Measurements from ENCODE around the gene TSC2.
"Not testable (repeated sequence)": the region's sequence is repeated elsewhere in the genome, so short reads cannot be mapped to it uniquely, and the experiment has no call there.

DNA sequence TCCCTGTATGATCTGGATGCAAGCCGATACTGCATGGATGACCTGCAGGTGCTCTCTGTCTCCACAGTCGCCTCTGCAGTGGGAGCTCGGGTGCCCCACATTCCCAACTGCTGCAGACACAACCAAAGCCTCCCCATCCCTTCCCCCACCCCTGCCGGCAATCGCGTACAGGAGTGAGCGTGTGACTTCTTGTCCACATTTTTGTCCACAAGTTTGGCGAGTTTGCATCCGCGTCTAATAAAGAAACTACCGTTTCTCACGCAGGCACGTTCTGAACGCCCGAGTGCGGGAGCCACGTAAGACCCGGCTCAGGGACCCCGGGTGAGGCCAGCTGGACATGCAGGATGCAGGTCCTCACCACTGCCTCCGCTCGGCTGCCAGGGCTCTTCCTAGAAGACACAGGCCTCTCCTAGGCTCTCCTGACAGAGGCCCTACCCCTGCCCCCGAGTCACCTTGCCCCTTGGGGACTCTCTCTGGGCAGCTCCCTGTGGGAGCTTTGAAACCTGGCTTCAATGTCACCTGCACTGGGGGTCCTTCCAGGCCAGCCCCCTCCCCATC, 82.2 kb downstream of the TSC2 start:
- TF ChIP-seq, protein P1, sequence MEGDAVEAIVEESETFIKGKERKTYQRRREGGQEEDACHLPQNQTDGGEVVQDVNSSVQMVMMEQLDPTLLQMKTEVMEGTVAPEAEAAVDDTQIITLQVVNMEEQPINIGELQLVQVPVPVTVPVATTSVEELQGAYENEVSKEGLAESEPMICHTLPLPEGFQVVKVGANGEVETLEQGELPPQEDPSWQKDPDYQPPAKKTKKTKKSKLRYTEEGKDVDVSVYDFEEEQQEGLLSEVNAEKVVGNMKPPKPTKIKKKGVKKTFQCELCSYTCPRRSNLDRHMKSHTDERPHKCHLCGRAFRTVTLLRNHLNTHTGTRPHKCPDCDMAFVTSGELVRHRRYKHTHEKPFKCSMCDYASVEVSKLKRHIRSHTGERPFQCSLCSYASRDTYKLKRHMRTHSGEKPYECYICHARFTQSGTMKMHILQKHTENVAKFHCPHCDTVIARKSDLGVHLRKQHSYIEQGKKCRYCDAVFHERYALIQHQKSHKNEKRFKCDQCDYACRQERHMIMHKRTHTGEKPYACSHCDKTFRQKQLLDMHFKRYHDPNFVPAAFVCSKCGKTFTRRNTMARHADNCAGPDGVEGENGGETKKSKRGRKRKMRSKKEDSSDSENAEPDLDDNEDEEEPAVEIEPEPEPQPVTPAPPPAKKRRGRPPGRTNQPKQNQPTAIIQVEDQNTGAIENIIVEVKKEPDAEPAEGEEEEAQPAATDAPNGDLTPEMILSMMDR (conservative IDR thresholded peaks at IDR 0.05) = not testable (repeated sequence)
- TF ChIP-seq ZFX (IDR thresholded peaks at IDR 0.05) = not testable (repeated sequence)
